Mesothelial cell of epicardium (in vitro differentiated cells): ENCODE data around the gene RAB7B. TPM values are rescaled to one million over a fixed set of nuclear protein-coding genes. Genes with fewer than 3 reads are reported as not detected.

Experiments used
- DNase-seq, 2 experiments: peaks; one replicate each; pipeline ENCODE4 v3.0.0; 2021; ENCODE audit warnings: low spot score in 2 of 2; ENCODE audit not compliant: unreplicated experiment in 2 of 2
- H3K27ac Mint-ChIP-seq: 2 replicates; pipeline ENCODE4 v1.8.0; 2021; ENCODE audit warnings: mixed read lengths
- H3K27me3 Mint-ChIP-seq: 2 replicates; pipeline ENCODE4 v1.8.0; 2021; ENCODE audit warnings: low read depth, mixed read lengths
- H3K36me3 Mint-ChIP-seq: 2 replicates; pipeline ENCODE4 v1.8.0; 2021; ENCODE audit warnings: mixed read lengths
- H3K4me1 Mint-ChIP-seq: 2 replicates; pipeline ENCODE4 v1.8.0; 2021; ENCODE audit warnings: mixed read lengths
- H3K4me3 Mint-ChIP-seq: 2 replicates; pipeline ENCODE4 v1.8.0; 2021; ENCODE audit warnings: mild to moderate bottlenecking, moderate library complexity, mixed read lengths
- H3K9me3 Mint-ChIP-seq: 2 replicates; pipeline ENCODE4 v1.8.0; 2021; ENCODE audit warnings: mixed read lengths
- CTCF ChIP-seq: fragments of 200-600 bp; sonication (generic); IDR thresholded peaks from one replicate; pipeline ENCODE4 v1.5.0; 2021; ENCODE audit warnings: antibody characterized with exemption; ENCODE audit not compliant: unreplicated experiment
- total RNA-seq: library from RNA; stranded (reverse); gene quantifications from 3 replicates; pipeline ENCODE4 v1.2.1, GENCODE V29; 2021

The RAB7B gene
- total RNA-seq, 1 donor from 2014 or later: 1.5 TPM

- no peak overlapping the region for H3K27ac Mint-ChIP-seq
- DNase-seq: no peak
- no peaks in the 10 kb centered on the region for H3K36me3 Mint-ChIP-seq
- no peak overlapping the region for H3K4me3 Mint-ChIP-seq
- H3K4me1 Mint-ChIP-seq: peaks cover 8% of the 10 kb centered on the region
- H3K27me3 Mint-ChIP-seq: no peaks in the 10 kb centered on the region
- TF ChIP-seq CTCF: no peak
- peaks cover 5% of the 10 kb centered on the region for H3K9me3 Mint-ChIP-seq
Measured at GRCh38 chr1:206013026-206013795, 10.0 kb upstream of the RAB7B start.

GRCh38 chr1:206012086-206012859 lies 9.1 kb upstream of the RAB7B start:
- H3K27me3 Mint-ChIP-seq: no peaks in the 10 kb centered on the region
- H3K4me1 Mint-ChIP-seq: peaks cover 8% of the 10 kb centered on the region
- H3K36me3 Mint-ChIP-seq: no peaks in the 10 kb centered on the region
- no peak overlapping the region for H3K27ac Mint-ChIP-seq
- TF ChIP-seq CTCF: no peak
- H3K4me3 Mint-ChIP-seq: no peak overlapping the region
- no peak for DNase-seq
- no peaks in the 10 kb centered on the region for H3K9me3 Mint-ChIP-seq

- H3K27ac Mint-ChIP-seq: no peak overlapping the region
- no peak overlapping the region for H3K4me3 Mint-ChIP-seq
- peaks cover 8% of the 10 kb centered on the region for H3K4me1 Mint-ChIP-seq
- no peak for DNase-seq
- no peaks in the 10 kb centered on the region for H3K36me3 Mint-ChIP-seq
- no peak for TF ChIP-seq CTCF
- no peaks in the 10 kb centered on the region for H3K27me3 Mint-ChIP-seq
- H3K9me3 Mint-ChIP-seq: no peaks in the 10 kb centered on the region
Measured at GRCh38 chr1:206011057-206011456, 7.9 kb upstream of the RAB7B start.

GRCh38 chr1:206010060-206010459 lies 6.9 kb upstream of the RAB7B start:
- Mint-ChIP-seq H3K4me1 (peaks cover 14% of the 10 kb centered on the region), H3K4me3 (no peak overlapping the region), H3K36me3 (no peaks in the 10 kb centered on the region), H3K27ac (no peak overlapping the region), H3K27me3 (no peaks in the 10 kb centered on the region), H3K9me3 (no peaks in the 10 kb centered on the region)
- TF ChIP-seq CTCF: no peak
- DNase-seq: no peak

GRCh38 chr1:206006946-206007345 lies 3.8 kb upstream of the RAB7B start:
- no peak overlapping the region for H3K27ac Mint-ChIP-seq
- H3K27me3 Mint-ChIP-seq: no peaks in the 10 kb centered on the region
- no peak overlapping the region for H3K4me3 Mint-ChIP-seq
- peaks cover 32% of the 10 kb centered on the region for H3K4me1 Mint-ChIP-seq
- no peaks in the 10 kb centered on the region for H3K36me3 Mint-ChIP-seq
- no peak for TF ChIP-seq CTCF
- H3K9me3 Mint-ChIP-seq: no peaks in the 10 kb centered on the region
- DNase-seq: no peak
